ENCODE results near the gene PLEKHM3. TPM values are rescaled to one million over a fixed set of nuclear protein-coding genes. Genes with fewer than 3 reads are reported as not detected.

Gene PLEKHM3
- polyA plus RNA-seq, 3 donors from 2014 or later, result 2.8 to 6.5 (median 3.1) TPM

- Mint-ChIP-seq H3K27ac (no peak overlapping the region), H3K9me3 (no peaks in the 10 kb centered on the region), H3K4me1 (no peaks in the 10 kb centered on the region), H3K4me3 (no peak overlapping the region), H3K27me3 (ENCODE audit: low read depth in 3 of 3) (no peaks in the 10 kb centered on the region), H3K36me3 (peaks cover 0 to 8% (median 3%) of the 10 kb centered on the region in 3 donors)
- no peak for DNase-seq
Measured at GRCh38 chr2:207867905-207868304, 157.4 kb downstream of the PLEKHM3 start.

DNA sequence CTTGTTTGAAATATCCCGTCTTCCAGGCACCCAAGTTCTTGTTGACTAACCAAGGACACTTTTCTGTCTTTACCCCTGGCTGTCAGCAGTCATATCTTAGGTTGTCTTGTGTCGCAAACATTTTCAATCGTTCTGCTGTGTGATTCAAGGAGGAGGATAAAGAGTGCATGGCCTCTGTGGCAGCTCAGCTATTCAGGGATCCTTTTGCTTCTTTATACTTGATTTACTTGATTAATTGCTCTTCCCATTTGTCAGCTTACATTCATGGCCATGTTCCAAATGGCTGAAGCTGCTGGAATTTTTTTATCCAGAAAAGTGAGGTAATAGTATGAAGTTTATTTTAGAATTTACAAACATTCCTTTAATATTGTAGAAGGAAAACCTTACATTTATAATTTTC lies 158.3 kb downstream of the PLEKHM3 start:
- H3K27ac Mint-ChIP-seq, result no peak overlapping the region
- H3K27me3 Mint-ChIP-seq (ENCODE audit: low read depth in 3 of 3), result no peaks in the 10 kb centered on the region
- no peaks in the 10 kb centered on the region for H3K4me1 Mint-ChIP-seq
- no peak overlapping the region for H3K4me3 Mint-ChIP-seq
- no peaks in the 10 kb centered on the region for H3K9me3 Mint-ChIP-seq
- peaks cover 0 to 8% (median 3%) of the 10 kb centered on the region in 3 donors for H3K36me3 Mint-ChIP-seq
- no peak for DNase-seq

GRCh38 chr2:207865210-207865609 lies 160.1 kb downstream of the PLEKHM3 start:
- Mint-ChIP-seq H3K27me3 (ENCODE audit: low read depth in 3 of 3) (no peaks in the 10 kb centered on the region), H3K27ac (no peak overlapping the region), H3K36me3 (peaks cover 3 to 14% (median 4%) of the 10 kb centered on the region in 3 donors), H3K4me3 (no peak overlapping the region), H3K9me3 (no peaks in the 10 kb centered on the region), H3K4me1 (no peaks in the 10 kb centered on the region)
- no peak for DNase-seq

GRCh38 chr2:207863345-207863744 lies 162.0 kb downstream of the PLEKHM3 start:
- Mint-ChIP-seq H3K36me3 (peaks cover 3 to 22% (median 4%) of the 10 kb centered on the region in 3 donors), H3K4me1 (no peaks in the 10 kb centered on the region), H3K9me3 (no peaks in the 10 kb centered on the region), H3K27me3 (ENCODE audit: low read depth in 3 of 3) (peaks cover 0 to 2% (median 0%) of the 10 kb centered on the region in 3 donors), H3K4me3 (no peak overlapping the region), H3K27ac (no peak overlapping the region)
- no peak for DNase-seq

GRCh38 chr2:207861789-207862188 lies 163.5 kb downstream of the PLEKHM3 start:
- no peak overlapping the region for H3K27ac Mint-ChIP-seq
- no peaks in the 10 kb centered on the region for H3K4me1 Mint-ChIP-seq
- no peak overlapping the region for H3K4me3 Mint-ChIP-seq
- DNase-seq, result no peak
- H3K27me3 Mint-ChIP-seq (ENCODE audit: low read depth in 3 of 3), result peaks cover 0 to 2% (median 0%) of the 10 kb centered on the region in 3 donors
- peaks cover 0 to 19% (median 4%) of the 10 kb centered on the region in 3 donors for H3K36me3 Mint-ChIP-seq
- no peaks in the 10 kb centered on the region for H3K9me3 Mint-ChIP-seq

DNA sequence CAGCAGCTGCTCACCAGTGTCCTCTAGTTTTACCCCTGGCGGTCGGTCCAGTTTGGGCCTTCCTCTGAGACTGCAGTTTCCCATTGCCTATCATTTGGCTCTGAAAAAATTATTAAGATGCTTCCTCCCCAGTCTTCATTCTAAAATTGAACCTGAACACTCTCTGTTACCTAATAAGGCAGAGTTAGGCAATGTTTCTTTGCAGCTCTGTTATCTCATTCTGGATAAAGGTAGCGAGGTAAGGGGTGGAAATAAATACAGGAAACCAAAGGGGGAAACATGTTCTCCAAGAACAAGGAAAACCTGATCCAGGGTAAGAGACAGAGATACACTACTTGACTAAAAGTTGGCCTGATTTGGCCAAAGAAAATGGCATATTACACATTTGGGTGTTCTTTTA lies 164.6 kb downstream of the PLEKHM3 start:
- Mint-ChIP-seq H3K4me3 (no peak overlapping the region), H3K9me3 (no peaks in the 10 kb centered on the region), H3K4me1 (no peaks in the 10 kb centered on the region), H3K27me3 (ENCODE audit: low read depth in 3 of 3) (peaks cover 0 to 2% (median 0%) of the 10 kb centered on the region in 3 donors), H3K36me3 (peaks cover 0 to 15% (median 4%) of the 10 kb centered on the region in 3 donors), H3K27ac (no peak overlapping the region)
- DNase-seq, result no peak

- H3K27ac Mint-ChIP-seq, result no peak overlapping the region
Measured at GRCh38 chr2:207855591-207855990, 169.7 kb downstream of the PLEKHM3 start.

DNA sequence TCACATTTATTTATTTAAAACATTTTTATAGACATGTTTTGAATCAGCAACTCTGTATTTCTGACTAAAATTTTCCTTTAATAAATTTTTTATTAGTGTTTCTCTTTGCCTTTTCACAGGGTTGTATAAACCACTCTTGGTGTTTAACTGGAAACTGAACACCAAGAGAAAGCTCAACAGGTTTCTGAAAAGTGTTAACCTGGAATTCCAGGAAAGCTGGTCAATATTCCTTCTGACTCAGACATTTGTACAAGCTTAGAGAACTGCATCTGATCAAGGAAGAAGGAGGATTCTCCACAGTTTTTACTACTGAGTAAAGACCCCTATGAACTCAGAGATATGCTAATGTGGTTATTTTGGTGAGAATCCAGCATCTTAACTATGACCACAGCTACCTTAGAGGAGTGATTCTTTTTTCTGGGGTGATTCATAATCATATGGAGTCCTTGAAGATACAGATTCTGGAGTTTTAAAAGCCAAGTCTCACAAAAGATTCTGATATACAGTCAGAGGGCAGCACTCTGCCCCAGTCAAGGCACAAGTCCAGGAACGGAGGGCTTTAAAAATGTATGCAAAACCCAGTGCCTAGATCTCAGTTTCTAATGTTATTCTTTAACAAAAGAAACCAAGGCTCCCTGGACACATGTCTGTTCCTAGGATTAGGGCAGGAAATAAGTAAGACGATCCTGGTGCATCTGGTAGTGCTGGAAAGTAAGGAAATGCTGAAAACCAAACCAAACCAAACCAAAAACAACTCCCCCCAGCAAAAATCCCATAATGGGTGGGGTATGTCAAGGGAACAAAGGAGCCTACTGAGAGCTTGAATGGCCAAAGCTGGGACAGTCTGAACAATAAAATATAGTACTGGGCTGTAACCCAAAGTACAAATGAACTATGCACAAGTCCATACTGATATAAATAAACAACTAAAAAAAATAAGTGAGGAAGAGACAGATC lies 170.6 kb downstream of the PLEKHM3 start:
- no peak overlapping the region for H3K27ac Mint-ChIP-seq
- no peaks in the 10 kb centered on the region for H3K27me3 Mint-ChIP-seq (ENCODE audit: low read depth in 3 of 3)
- no peak for DNase-seq
- H3K36me3 Mint-ChIP-seq, result peaks cover 5 to 17% (median 8%) of the 10 kb centered on the region in 3 donors
- no peaks in the 10 kb centered on the region for H3K9me3 Mint-ChIP-seq
- no peaks in the 10 kb centered on the region for H3K4me1 Mint-ChIP-seq
- H3K4me3 Mint-ChIP-seq, result no peak overlapping the region

More at GRCh38 chr2:207855591-207855990, 169.7 kb downstream of the PLEKHM3 start:
- no peak for DNase-seq
- H3K4me3 Mint-ChIP-seq, result no peak overlapping the region
- no peaks in the 10 kb centered on the region for H3K4me1 Mint-ChIP-seq
- H3K9me3 Mint-ChIP-seq, result no peaks in the 10 kb centered on the region
- peaks cover 0 to 2% (median 0%) of the 10 kb centered on the region in 3 donors for H3K27me3 Mint-ChIP-seq (ENCODE audit: low read depth in 3 of 3)
- H3K36me3 Mint-ChIP-seq, result peaks cover 5 to 24% (median 6%) of the 10 kb centered on the region in 3 donors

DNA sequence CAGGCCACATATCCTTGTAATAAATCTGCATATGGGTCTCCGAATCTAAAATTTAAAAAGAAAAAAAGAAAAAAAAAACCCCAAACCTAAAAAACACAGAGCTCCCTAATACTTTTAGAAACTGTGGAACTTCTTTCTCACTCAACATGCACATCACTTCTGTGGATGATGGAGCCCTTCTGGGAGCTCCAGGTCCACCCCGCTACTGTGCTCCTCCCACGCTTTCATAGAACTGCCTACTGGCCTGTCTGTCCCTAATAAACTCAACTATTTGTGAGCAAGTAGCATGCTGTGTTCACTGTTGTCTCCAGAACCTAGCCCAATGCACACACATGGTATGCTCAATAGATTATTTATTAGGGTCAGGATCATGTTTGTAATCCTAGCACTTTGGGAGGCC lies 172.5 kb downstream of the PLEKHM3 start:
- no peak for DNase-seq
- no peak overlapping the region for H3K27ac Mint-ChIP-seq
- H3K9me3 Mint-ChIP-seq, result no peaks in the 10 kb centered on the region
- no peak overlapping the region for H3K4me3 Mint-ChIP-seq
- H3K4me1 Mint-ChIP-seq, result peaks cover 16 to 19% of the 10 kb centered on the region in 2 donors
- H3K36me3 Mint-ChIP-seq, result peaks cover 5 to 12% (median 8%) of the 10 kb centered on the region in 3 donors
- no peaks in the 10 kb centered on the region for H3K27me3 Mint-ChIP-seq (ENCODE audit: low read depth in 3 of 3)

GRCh38 chr2:207849443-207849842 lies 175.9 kb downstream of the PLEKHM3 start:
- H3K4me3 Mint-ChIP-seq, result no peak overlapping the region
- no peaks in the 10 kb centered on the region for H3K27me3 Mint-ChIP-seq (ENCODE audit: low read depth in 3 of 3)
- no peak for DNase-seq
- H3K36me3 Mint-ChIP-seq, result peaks cover 3 to 5% (median 3%) of the 10 kb centered on the region in 3 donors
- peaks cover 26 to 29% of the 10 kb centered on the region in 2 donors for H3K4me1 Mint-ChIP-seq
- no peak overlapping the region for H3K27ac Mint-ChIP-seq
- H3K9me3 Mint-ChIP-seq, result no peaks in the 10 kb centered on the region

DNA sequence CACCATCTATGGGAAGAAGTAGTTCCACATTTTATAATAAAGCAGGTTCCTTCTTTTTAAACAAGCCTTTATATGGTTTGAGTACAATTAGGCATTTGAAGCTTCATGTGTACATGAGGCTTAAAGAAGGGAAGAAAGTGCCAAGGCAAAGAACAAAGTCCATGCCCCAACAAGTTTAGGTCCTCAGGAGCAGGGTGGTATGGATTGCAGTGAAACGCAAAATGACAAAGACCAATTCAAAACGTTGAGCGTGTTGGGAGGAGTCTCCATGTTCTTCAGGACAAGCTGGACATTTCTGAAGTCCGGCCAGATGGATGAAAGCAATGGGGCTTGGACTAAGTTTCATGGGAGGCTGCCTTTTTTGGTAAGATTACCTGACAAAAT lies 176.8 kb downstream of the PLEKHM3 start:
- H3K9me3 Mint-ChIP-seq, result no peaks in the 10 kb centered on the region
- H3K27me3 Mint-ChIP-seq (ENCODE audit: low read depth in 3 of 3), result no peaks in the 10 kb centered on the region
- peak overlapping the region in 5 of 6 donors; percentile 61 to 91 (median 73) for H3K27ac Mint-ChIP-seq
- H3K4me3 Mint-ChIP-seq, result peak overlapping the region in 1 of 5 donors; percentile 56
- H3K36me3 Mint-ChIP-seq, result peaks cover 3 to 5% (median 3%) of the 10 kb centered on the region in 3 donors
- H3K4me1 Mint-ChIP-seq, result peaks cover 26 to 29% of the 10 kb centered on the region in 2 donors
- DNase-seq, result no peak

GRCh38 chr2:207847807-207848544 lies 177.4 kb downstream of the PLEKHM3 start:
- H3K27me3 Mint-ChIP-seq (ENCODE audit: low read depth in 3 of 3), result no peaks in the 10 kb centered on the region
- H3K27ac Mint-ChIP-seq, result peak overlapping the region; percentile 61 to 91 (median 74)
- H3K4me3 Mint-ChIP-seq, result peak overlapping the region; percentile 31 to 68 (median 48)
- no peaks in the 10 kb centered on the region for H3K9me3 Mint-ChIP-seq
- peaks cover 3 to 5% (median 3%) of the 10 kb centered on the region in 3 donors for H3K36me3 Mint-ChIP-seq
- DNase-seq, result peak; percentile 16 to 32 (median 24)
- H3K4me1 Mint-ChIP-seq, result peaks cover 26 to 29% of the 10 kb centered on the region in 2 donors

- peak overlapping the region; percentile 31 to 68 (median 48) for H3K4me3 Mint-ChIP-seq
- peak overlapping the region; percentile 61 to 91 (median 74) for H3K27ac Mint-ChIP-seq
- H3K9me3 Mint-ChIP-seq, result no peaks in the 10 kb centered on the region
- H3K36me3 Mint-ChIP-seq, result peaks cover 3 to 5% (median 3%) of the 10 kb centered on the region in 3 donors
- H3K27me3 Mint-ChIP-seq (ENCODE audit: low read depth in 3 of 3), result no peaks in the 10 kb centered on the region
- H3K4me1 Mint-ChIP-seq, result peaks cover 26 to 29% of the 10 kb centered on the region in 2 donors
- no peak for DNase-seq
Measured at GRCh38 chr2:207847098-207847806, 178.1 kb downstream of the PLEKHM3 start.

Measured in immature natural killer cell (primary cell).